SU-DHL-6 (cell line): ENCODE data around the gene EMP1.

Experiments used
- H2AFZ ChIP-seq: fragments of 200-600 bp; sonication (generic); 2 replicates; pipeline ENCODE4 v1.6.1; 2014; ENCODE audit warnings: low read depth, mild to moderate bottlenecking, moderate library complexity, mixed read lengths, antibody characterized with exemption, low read length; ENCODE audit not compliant: severe bottlenecking
- H3F3A ChIP-seq: fragments of 200-600 bp; shearing (Covaris generic); 2 replicates; pipeline ENCODE4 v1.6.0; 2016; ENCODE audit warnings: antibody characterized with exemption, mild to moderate bottlenecking; ENCODE audit not compliant: insufficient read depth
- H3K27ac ChIP-seq: fragments of 200-600 bp; sonication (generic); 2 replicates; pipeline ENCODE4 v1.5.1; 2016; ENCODE audit warnings: low read depth, mild to moderate bottlenecking, low read length, moderate library complexity, mixed read lengths
- H3K27me3 ChIP-seq: fragments of 200-600 bp; sonication (generic), shearing (Covaris generic); 2 replicates; pipeline ENCODE4 v1.6.0; 2014; ENCODE audit warnings: mild to moderate bottlenecking, low read length
- H3K36me3 ChIP-seq: fragments of 200-600 bp; sonication (generic); 2 replicates; pipeline ENCODE4 v1.6.1; 2014; ENCODE audit warnings: mild to moderate bottlenecking, low read length, mixed read lengths
- H3K4me2 ChIP-seq: fragments of 300-600, 200-600 bp; shearing (Covaris generic), sonication (generic); 2 replicates; pipeline ENCODE4 v1.6.0; 2014; ENCODE audit warnings: low read length, low read depth, mild to moderate bottlenecking; ENCODE audit not compliant: poor library complexity, severe bottlenecking
- H3K4me3 ChIP-seq: fragments of 200-600 bp; sonication (generic); 2 replicates; pipeline ENCODE4 v1.5.1; 2014; ENCODE audit warnings: antibody characterized with exemption, low read length, mild to moderate bottlenecking, mixed read lengths; ENCODE audit not compliant: insufficient read depth, poor library complexity, severe bottlenecking
- H3K79me2 ChIP-seq: fragments of 200-600 bp; sonication (generic); 2 replicates; pipeline ENCODE4 v1.6.1; 2014; ENCODE audit warnings: mild to moderate bottlenecking, low read length, moderate library complexity; ENCODE audit not compliant: insufficient read depth
- H3K9ac ChIP-seq: fragments of 200-600 bp; sonication (generic); 2 replicates; pipeline ENCODE4 v1.7.0; 2014; ENCODE audit warnings: mild to moderate bottlenecking, low read length
- H3K9me2 ChIP-seq: fragments of 200-600 bp; sonication (generic); replicated peaks from 2 replicates; pipeline ENCODE4 v1.6.1; 2014; ENCODE audit warnings: low read length; ENCODE audit not compliant: insufficient read depth
- H3K9me3 ChIP-seq: fragments of 200-600 bp; sonication (generic); 2 replicates; pipeline ENCODE4 v1.6.1; 2014; ENCODE audit warnings: low read length, mixed read lengths; ENCODE audit not compliant: insufficient read depth
- H4K20me1 ChIP-seq: fragments of 200-600 bp; sonication (generic); 2 replicates; pipeline ENCODE4 v1.6.1; 2014; ENCODE audit warnings: low read depth, mild to moderate bottlenecking, antibody characterized with exemption, low read length, moderate library complexity, mixed read lengths
- EZH2phosphoT487 ChIP-seq: fragments of 200-600 bp; sonication (generic), shearing (Covaris generic); conservative IDR thresholded peaks from 2 replicates; pipeline ENCODE4 v1.6.1; 2018; ENCODE audit warnings: mild to moderate bottlenecking, antibody characterized with exemption, low read length, moderate library complexity, mixed read lengths
- TF ChIP-seq, protein P1 (sequence below): fragments of 200-600 bp; sonication (generic); IDR thresholded peaks from one replicate; pipeline ENCODE4 v1.5.1; 2017; ENCODE audit warnings: antibody characterized with exemption, mild to moderate bottlenecking, low read length, moderate library complexity; ENCODE audit not compliant: insufficient read depth, poor library complexity, severe bottlenecking

Gene EMP1

DNA sequence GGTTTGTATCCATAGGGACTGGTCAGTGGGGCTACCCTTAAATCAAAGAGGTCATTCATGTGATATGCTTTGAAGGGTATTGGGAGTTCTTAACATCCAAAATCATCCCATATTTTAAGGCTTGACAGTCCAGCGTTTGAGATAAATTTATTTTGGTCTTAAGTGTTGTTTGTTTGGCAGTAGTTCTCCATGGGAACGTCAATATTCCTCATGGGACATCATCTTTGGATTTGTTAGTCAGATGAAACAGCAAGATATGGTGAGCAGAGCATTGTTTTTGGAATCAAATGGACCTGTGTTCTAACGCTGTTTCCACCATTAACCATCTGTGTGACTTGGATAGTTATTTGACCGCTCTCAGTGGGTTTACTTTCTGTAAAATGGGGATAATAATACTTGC, 47.1 kb upstream of the EMP1 start:
- H3K27me3 ChIP-seq, result no peaks in the 10 kb centered on the region
- H3F3A ChIP-seq, result no peaks in the 10 kb centered on the region
- H3K4me3 ChIP-seq, result no peak overlapping the region
- no peak overlapping the region for H3K4me2 ChIP-seq
- H3K79me2 ChIP-seq, result no peaks in the 10 kb centered on the region
- no peaks in the 10 kb centered on the region for H3K36me3 ChIP-seq
- H3K27ac ChIP-seq, result no peak overlapping the region
- no peak for TF ChIP-seq EZH2phosphoT487
- TF ChIP-seq, protein P1, sequence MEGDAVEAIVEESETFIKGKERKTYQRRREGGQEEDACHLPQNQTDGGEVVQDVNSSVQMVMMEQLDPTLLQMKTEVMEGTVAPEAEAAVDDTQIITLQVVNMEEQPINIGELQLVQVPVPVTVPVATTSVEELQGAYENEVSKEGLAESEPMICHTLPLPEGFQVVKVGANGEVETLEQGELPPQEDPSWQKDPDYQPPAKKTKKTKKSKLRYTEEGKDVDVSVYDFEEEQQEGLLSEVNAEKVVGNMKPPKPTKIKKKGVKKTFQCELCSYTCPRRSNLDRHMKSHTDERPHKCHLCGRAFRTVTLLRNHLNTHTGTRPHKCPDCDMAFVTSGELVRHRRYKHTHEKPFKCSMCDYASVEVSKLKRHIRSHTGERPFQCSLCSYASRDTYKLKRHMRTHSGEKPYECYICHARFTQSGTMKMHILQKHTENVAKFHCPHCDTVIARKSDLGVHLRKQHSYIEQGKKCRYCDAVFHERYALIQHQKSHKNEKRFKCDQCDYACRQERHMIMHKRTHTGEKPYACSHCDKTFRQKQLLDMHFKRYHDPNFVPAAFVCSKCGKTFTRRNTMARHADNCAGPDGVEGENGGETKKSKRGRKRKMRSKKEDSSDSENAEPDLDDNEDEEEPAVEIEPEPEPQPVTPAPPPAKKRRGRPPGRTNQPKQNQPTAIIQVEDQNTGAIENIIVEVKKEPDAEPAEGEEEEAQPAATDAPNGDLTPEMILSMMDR, result no peak
- no peaks in the 10 kb centered on the region for H3K9me3 ChIP-seq
- H3K9me2 ChIP-seq, result no peaks in the 10 kb centered on the region
- H2AFZ ChIP-seq, result no peak overlapping the region
- H4K20me1 ChIP-seq, result no peaks in the 10 kb centered on the region
- H3K9ac ChIP-seq, result no peak overlapping the region

DNA sequence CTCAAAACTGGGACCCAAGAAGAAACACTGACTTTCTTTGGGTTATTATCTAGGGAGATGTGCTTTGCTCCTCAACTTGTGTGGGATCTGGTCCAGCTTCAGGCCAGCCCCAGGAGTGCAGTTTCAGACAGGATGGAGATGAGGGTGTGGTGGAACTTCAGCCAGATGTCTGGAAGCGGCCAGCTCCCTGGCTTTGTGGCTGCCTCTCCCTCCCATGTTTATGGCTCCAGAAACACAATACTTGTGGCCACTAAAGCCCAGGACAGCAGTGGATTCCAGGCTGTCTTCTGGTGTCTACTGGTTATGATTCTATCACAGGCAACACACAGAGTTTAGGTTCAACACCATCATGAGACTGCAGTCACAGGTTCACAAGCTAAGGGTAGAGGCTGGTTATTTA, 44.2 kb upstream of the EMP1 start:
- no peak overlapping the region for H3K9ac ChIP-seq
- H3K27me3 ChIP-seq, result no peaks in the 10 kb centered on the region
- TF ChIP-seq, protein P1, result no peak
- TF ChIP-seq EZH2phosphoT487, result no peak
- no peaks in the 10 kb centered on the region for H3K9me3 ChIP-seq
- no peaks in the 10 kb centered on the region for H3K36me3 ChIP-seq
- H4K20me1 ChIP-seq, result no peaks in the 10 kb centered on the region
- no peak overlapping the region for H3K4me3 ChIP-seq
- H2AFZ ChIP-seq, result no peak overlapping the region
- H3K4me2 ChIP-seq, result no peak overlapping the region
- no peaks in the 10 kb centered on the region for H3K79me2 ChIP-seq
- H3K27ac ChIP-seq, result no peak overlapping the region
- H3K9me2 ChIP-seq, result no peaks in the 10 kb centered on the region
- no peaks in the 10 kb centered on the region for H3F3A ChIP-seq

DNA sequence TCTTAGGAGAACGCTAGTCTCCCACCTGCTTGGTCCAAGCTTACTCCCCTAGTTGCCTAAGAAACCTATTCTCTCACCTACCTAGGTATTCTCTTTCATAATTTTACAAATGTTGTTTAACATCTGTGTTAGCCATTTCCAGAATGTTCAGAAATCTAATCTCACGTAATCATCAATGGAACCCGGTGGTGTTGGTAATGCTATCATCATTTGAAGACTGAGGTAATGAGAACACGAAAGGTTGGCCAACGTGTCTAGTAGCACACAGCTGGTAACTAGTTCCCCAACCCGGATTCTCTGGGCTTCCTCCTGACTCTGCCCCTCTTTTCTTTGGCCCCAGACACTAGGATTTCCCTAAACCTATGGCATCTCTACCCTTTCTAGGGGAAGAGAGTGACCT, 43.8 kb upstream of the EMP1 start:
- no peak overlapping the region for H3K27ac ChIP-seq
- TF ChIP-seq, protein P1, result no peak
- TF ChIP-seq EZH2phosphoT487, result no peak

DNA sequence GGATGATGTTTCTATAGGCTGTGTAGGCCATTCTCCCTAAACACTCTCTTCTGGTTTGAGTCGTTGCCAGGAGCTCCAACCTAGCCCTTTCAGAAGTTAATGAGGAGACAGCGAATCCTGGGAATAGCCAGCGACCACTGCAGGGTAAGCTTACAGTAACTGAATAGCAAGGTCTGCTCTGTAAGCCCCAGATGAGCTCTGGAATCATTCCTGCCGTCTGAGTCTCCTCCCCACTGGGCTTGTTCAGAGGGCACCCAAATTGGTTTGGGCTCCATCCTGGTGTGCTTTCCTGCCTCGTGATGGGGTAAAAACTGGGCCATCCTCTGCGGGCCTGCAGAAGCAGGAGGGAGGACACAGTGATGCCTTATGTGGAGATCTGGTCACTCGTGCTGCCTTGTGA, 43.3 kb upstream of the EMP1 start:
- no peaks in the 10 kb centered on the region for H4K20me1 ChIP-seq
- H3K36me3 ChIP-seq, result no peaks in the 10 kb centered on the region
- H3K27ac ChIP-seq, result no peak overlapping the region
- H3K79me2 ChIP-seq, result no peaks in the 10 kb centered on the region
- TF ChIP-seq, protein P1, result no peak
- no peak for TF ChIP-seq EZH2phosphoT487
- H3K27me3 ChIP-seq, result no peaks in the 10 kb centered on the region
- no peak overlapping the region for H2AFZ ChIP-seq
- H3K4me2 ChIP-seq, result no peak overlapping the region
- no peak overlapping the region for H3K9ac ChIP-seq
- no peaks in the 10 kb centered on the region for H3K9me3 ChIP-seq
- H3K4me3 ChIP-seq, result no peak overlapping the region
- H3F3A ChIP-seq, result no peaks in the 10 kb centered on the region
- no peaks in the 10 kb centered on the region for H3K9me2 ChIP-seq

More for the DNA sequence above, 43.8 kb upstream of the EMP1 start:
- no peaks in the 10 kb centered on the region for H3F3A ChIP-seq
- no peaks in the 10 kb centered on the region for H4K20me1 ChIP-seq
- H2AFZ ChIP-seq, result no peak overlapping the region
- no peaks in the 10 kb centered on the region for H3K36me3 ChIP-seq
- H3K79me2 ChIP-seq, result no peaks in the 10 kb centered on the region
- no peaks in the 10 kb centered on the region for H3K27me3 ChIP-seq
- H3K9me2 ChIP-seq, result no peaks in the 10 kb centered on the region
- H3K4me3 ChIP-seq, result no peak overlapping the region
- H3K9me3 ChIP-seq, result no peaks in the 10 kb centered on the region
- H3K9ac ChIP-seq, result no peak overlapping the region
- H3K4me2 ChIP-seq, result no peak overlapping the region
